Measurements from ENCODE around the gene TXNRD1. TPM values are rescaled to one million over a fixed set of nuclear protein-coding genes. Genes with fewer than 3 reads are reported as not detected.

The TXNRD1 gene
- total RNA-seq, 1 donor from 2014 or later: 176 TPM

DNA sequence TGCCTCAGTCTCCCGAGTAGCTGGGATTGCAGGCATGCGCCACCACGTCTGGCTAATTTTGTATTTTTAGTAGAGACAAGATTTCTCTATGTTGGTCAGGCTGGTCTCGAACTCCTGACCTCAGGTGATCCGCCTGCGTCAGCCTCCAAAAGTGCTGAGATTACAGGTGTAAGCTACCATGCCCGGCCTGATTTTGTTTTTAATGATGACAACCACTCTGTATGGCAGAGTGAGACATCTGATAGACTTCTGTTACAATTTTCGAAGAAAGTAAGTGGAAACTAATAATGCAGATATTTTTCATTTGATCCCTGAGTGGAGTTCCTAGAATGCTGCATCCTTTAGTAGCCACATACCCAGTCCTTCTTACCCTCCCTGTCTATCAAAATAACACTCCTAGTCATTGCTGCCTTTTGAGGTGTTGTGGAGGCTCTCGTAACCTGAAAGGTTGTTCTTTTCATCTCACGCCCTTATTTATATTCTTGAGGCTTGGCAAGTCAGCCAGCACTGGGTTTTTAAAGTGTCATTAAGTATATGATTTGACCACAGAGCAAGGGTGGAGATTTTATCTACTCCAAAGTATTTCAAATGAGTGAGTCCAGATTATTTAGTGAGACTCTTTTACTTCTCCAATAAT, 82.0 kb downstream of the TXNRD1 start:
- no peak overlapping the region for H3K27ac ChIP-seq (ENCODE audit: low read depth, low read length)
- no peaks in the 10 kb centered on the region for H3K9me3 ChIP-seq (ENCODE audit: insufficient read depth, low read depth, low read length)
- no peaks in the 10 kb centered on the region for H3K27me3 Mint-ChIP-seq (ENCODE audit: low read depth, unreplicated experiment)
- H3K36me3 Mint-ChIP-seq (ENCODE audit: low read depth, unreplicated experiment): peaks cover 8% of the 10 kb centered on the region
- H2AFZ ChIP-seq (ENCODE audit: low read depth, low read length): no peak overlapping the region
- H3K27ac Mint-ChIP-seq (ENCODE audit: unreplicated experiment): no peak overlapping the region
- no peaks in the 10 kb centered on the region for H3K9me3 Mint-ChIP-seq (ENCODE audit: unreplicated experiment)
- H3K36me3 ChIP-seq (ENCODE audit: insufficient read depth, low read length): peaks cover 48% of the 10 kb centered on the region
- H3K4me2 ChIP-seq (ENCODE audit: low read length): no peak overlapping the region
- H4K20me1 ChIP-seq (ENCODE audit: insufficient read depth, low read length): peaks cover 90% of the 10 kb centered on the region
- peaks cover 13% of the 10 kb centered on the region for H3K4me1 Mint-ChIP-seq (ENCODE audit: low read depth, unreplicated experiment)
- H3K27me3 ChIP-seq (ENCODE audit: insufficient read depth, low read length): no peaks in the 10 kb centered on the region
- no peak overlapping the region for H3K9ac ChIP-seq (ENCODE audit: low read length)
- no peak overlapping the region for H3K4me3 ChIP-seq (ENCODE audit: insufficient read depth, low read depth, low read length)
- FAIRE-seq (no peak), DNase-seq (ENCODE audit: low read depth) (peak; percentile 38)
- H3K4me1 ChIP-seq (ENCODE audit: insufficient read depth, low read length): no peaks in the 10 kb centered on the region
- H3K4me3 Mint-ChIP-seq (ENCODE audit: unreplicated experiment): no peak overlapping the region
- TF ChIP-seq, protein P1, sequence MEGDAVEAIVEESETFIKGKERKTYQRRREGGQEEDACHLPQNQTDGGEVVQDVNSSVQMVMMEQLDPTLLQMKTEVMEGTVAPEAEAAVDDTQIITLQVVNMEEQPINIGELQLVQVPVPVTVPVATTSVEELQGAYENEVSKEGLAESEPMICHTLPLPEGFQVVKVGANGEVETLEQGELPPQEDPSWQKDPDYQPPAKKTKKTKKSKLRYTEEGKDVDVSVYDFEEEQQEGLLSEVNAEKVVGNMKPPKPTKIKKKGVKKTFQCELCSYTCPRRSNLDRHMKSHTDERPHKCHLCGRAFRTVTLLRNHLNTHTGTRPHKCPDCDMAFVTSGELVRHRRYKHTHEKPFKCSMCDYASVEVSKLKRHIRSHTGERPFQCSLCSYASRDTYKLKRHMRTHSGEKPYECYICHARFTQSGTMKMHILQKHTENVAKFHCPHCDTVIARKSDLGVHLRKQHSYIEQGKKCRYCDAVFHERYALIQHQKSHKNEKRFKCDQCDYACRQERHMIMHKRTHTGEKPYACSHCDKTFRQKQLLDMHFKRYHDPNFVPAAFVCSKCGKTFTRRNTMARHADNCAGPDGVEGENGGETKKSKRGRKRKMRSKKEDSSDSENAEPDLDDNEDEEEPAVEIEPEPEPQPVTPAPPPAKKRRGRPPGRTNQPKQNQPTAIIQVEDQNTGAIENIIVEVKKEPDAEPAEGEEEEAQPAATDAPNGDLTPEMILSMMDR (IDR thresholded peaks at IDR 0.05; ENCODE audit: insufficient read depth, low read depth, low read length): no peak
- no peak for TF ChIP-seq EZH2 (IDR thresholded peaks at IDR 0.05; ENCODE audit: insufficient read depth, low read length)
- peaks cover 97% of the 10 kb centered on the region for H3K79me2 ChIP-seq (ENCODE audit: insufficient read depth, low read length)

DNA sequence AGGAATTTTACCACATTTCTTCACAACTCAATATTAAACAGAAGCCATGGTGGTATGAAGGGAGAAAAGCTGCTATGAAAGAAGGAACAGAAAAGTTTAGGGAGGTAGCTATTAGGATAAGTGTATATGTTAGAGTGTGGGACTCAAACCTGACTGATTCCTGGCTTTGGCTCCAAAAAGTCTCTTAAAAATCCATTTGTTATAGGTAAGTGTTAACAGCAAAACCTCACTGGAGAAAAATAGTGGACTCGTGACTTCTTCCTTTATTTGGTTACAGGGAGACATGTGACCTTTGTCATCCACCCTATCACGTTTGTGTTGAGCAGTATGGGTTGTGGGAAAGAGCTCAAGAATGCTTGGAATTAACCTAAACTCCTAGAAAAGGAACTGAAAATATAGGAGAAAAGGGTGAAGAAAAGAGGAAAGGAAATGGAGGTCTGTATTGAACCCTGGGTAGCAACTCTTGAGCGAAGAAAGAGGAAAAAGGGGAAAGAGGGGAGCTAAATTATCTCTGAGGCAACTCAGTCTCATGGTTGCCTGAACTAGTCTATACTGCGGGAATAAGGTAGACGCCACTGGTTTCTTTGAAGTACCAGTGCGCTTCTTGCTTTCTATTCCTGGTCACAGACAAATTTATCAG, 84.4 kb downstream of the TXNRD1 start:
- Histone ChIP-seq H3K9me3 (ENCODE audit: insufficient read depth, low read depth, low read length) (no peaks in the 10 kb centered on the region), H3K27me3 (ENCODE audit: insufficient read depth, low read length) (no peaks in the 10 kb centered on the region), H3K27ac (ENCODE audit: low read depth, low read length) (no peak overlapping the region), H3K79me2 (ENCODE audit: insufficient read depth, low read length) (peaks cover 97% of the 10 kb centered on the region), H3K9ac (ENCODE audit: low read length) (no peak overlapping the region), H3K36me3 (ENCODE audit: insufficient read depth, low read length) (peaks cover 46% of the 10 kb centered on the region), H2AFZ (ENCODE audit: low read depth, low read length) (no peak overlapping the region), H3K4me1 (ENCODE audit: insufficient read depth, low read length) (peaks cover 12% of the 10 kb centered on the region), H4K20me1 (ENCODE audit: insufficient read depth, low read length) (peaks cover 96% of the 10 kb centered on the region), H3K4me3 (ENCODE audit: insufficient read depth, low read depth, low read length) (no peak overlapping the region), H3K4me2 (ENCODE audit: low read length) (peak overlapping the region; percentile 28)
- H3K4me1 Mint-ChIP-seq (ENCODE audit: low read depth, unreplicated experiment): peaks cover 10% of the 10 kb centered on the region
- no peaks in the 10 kb centered on the region for H3K27me3 Mint-ChIP-seq (ENCODE audit: low read depth, unreplicated experiment)
- H3K27ac Mint-ChIP-seq (ENCODE audit: unreplicated experiment): no peak overlapping the region
- no peak for FAIRE-seq
- no peaks in the 10 kb centered on the region for H3K9me3 Mint-ChIP-seq (ENCODE audit: unreplicated experiment)
- no peak for DNase-seq (ENCODE audit: low read depth)
- TF ChIP-seq, protein P1 (IDR thresholded peaks at IDR 0.05; ENCODE audit: insufficient read depth, low read depth, low read length): no peak
- peaks cover 18% of the 10 kb centered on the region for H3K36me3 Mint-ChIP-seq (ENCODE audit: low read depth, unreplicated experiment)
- no peak overlapping the region for H3K4me3 Mint-ChIP-seq (ENCODE audit: unreplicated experiment)

Measured in astrocyte (in vitro differentiated cells and primary cell).